GM19035 (cell line): ENCODE results near the gene C19orf25.
"Not testable (repeated sequence)": the region's sequence is repeated elsewhere in the genome, so short reads cannot be mapped to it uniquely, and the experiment has no call there.

Experiments
- ATAC-seq: cut with Tn5 transposase; IDR thresholded peaks from one replicate; pipeline ENCODE4 v1.9.1; 2021; ENCODE audit not compliant: unreplicated experiment

C19orf25 gene

DNA sequence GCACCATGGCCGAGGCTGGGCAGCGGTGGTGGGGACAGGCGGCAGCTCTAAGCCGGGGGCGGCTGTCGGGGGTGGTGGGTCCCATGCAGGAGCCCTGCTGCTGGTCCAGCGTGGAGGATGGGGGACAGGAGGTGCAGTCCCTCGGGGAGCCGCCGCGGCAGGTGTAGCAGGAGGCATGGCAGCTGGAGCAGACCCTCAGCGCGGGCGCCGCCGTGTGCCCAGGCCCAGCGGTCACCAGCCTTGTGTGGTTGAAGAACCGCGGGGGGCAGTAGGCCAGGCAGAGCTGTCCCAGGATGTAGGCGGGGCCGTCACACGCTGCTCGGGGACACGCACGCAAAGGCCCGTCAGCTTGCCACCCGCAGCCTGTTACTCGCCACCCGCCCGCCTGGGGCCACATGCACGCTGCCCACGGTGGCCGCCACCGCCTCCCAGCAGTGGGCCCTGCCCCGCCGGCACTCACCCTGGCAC is 2.9 kb upstream of the C19orf25 start:
- no peak for ATAC-seq

DNA sequence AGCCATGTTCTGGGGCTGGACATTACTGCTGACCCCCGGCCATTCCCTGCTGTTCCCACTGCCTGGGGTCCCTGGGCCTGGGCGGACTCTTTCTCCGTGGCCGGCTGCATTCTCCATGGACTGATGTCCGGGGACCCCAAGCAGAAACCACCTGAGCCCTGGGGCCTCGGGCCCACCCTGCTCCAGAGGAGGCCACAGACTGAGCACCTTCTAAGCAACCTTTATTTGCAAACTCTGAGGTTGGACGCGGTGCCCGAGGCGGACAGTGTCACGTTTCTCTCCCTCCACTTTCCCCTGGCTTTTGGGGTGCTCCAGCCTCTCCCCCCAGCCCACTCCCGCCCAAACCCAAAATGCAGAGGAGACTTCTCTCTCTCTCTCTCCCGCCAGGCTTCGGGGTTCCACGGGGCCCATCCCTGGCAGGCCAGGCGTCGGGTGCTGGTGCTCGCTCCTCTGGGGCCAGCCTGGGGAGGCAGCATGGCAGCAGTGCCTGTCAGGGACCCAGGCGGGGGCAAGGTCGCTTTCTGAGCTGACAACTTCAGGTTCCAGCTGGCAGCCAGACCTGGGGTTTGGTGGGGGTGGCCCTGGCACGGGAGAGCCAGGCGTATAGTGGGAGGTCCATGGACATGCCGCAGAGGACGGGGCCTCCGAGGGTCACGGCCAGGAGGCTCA is 2.3 kb upstream of the C19orf25 start:
- no peak for ATAC-seq

DNA sequence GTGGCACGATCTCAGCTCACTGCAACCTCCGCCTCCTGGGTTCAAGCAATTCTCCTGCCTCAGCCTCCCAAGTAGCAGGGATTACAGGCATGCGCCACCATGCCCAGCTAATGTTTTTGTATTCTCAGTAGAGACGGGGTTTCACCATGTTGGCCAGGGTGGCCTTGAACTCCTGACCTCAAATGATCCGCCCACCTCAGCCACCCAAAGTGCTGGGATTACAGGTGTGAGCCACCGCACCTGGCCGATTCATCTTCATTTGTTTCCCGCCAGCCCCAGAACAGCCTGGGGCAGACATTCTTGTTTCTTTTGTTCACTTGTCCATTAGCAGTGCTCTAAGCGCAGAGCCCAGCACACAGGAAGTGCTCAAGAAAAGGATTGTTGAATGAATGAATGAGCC is 2.0 kb downstream of the C19orf25 start:
- not testable (repeated sequence) for ATAC-seq

DNA sequence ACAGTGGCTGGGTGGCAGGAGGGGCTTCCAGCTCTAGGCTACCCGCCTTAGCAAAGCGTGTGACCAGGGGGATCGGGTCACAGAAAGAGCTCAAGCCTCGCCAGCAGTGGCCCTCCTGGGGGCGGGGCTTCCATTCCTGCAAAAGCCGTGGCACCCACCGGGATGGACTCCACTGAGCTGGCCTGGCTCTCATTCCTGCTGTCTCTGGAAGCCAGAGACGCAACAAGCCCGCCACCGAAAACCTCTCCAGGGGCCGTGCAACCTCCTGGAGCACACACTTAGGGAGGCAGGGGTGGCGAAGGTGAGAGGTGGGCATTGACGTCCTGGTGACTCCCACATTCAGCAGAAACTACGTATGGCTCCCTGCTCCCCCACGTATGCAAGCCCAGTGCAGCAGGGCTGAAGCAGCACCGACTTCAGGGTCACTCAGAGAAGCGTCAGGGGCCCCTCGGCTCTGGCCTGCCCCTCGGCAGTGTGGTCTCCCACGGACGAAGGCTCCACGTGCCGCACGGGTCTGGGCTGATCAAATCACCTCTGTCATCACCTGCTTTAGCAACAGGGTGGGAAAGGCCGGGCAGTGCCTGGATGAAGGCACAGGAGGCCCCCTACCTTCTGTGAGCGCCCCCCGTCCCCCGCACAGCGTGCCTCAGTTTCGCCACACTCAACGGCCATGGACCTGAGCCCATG is 3.1 kb downstream of the C19orf25 start:
- ATAC-seq, result no peak

DNA sequence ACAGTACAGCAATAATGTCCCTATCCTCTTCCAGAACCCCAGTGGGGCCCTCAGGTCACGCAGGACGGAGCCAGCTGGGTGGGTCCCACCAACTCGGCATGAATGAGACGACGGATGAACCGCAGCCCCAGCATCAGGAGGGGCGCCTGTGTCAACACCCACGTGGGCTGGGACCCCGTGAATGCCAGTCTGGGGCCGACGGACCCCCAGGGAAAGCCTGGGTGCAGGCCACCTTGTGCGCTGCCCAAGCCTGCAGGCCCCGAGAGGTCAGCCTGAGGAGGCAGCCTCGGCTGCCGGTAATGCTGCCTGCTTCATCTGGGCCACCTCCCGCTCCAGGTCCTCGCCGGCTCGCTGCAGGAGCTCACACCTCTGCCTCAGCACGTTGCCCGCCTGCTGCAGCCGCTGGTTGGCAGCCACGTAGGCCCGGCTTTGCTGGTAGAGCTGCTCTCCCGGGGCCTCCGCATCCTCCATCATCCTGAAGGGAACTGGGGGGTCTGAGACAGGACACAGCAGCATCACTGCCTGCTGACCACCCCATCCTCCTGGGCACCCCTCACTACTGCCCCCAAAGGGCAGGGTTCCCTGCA is 4.2 kb downstream of the C19orf25 start:
- ATAC-seq, result no peak

DNA sequence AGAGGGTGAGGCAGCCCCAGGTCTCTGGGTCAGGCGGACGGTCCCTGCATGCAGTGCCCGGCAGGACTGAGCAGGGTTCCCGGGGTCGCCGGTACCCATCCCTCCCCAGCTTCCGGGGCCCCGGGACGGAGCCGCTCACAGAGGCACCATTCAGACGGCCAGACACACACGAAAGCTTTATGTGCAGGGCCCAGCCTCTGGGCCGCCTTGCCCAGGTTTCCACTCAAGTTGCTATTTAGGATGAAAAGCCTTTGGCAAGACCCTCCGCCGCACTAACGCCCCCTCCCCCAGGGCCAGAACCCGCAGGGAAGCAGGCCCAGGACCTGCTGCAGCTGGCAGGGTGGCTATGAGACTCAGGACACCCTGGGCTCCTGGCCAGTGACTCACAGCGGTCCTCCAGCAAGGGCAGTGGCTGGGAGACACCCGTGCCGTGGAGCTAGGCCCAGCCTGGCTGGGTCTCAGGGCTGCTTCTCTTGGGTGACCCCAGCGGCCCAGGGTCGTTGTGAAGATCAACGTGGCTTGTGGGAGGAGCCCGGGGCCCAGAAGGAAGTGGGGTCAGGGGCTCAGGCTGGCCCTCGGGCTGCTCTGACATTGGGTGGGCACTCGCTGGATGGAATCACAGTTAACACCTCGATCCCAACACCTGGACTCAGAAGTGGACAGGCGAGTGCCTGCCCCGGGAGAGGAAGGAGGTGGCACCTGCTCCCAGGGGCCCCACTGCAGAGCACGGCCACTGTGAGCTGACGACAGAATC is 4.8 kb downstream of the C19orf25 start:
- no peak for ATAC-seq

DNA sequence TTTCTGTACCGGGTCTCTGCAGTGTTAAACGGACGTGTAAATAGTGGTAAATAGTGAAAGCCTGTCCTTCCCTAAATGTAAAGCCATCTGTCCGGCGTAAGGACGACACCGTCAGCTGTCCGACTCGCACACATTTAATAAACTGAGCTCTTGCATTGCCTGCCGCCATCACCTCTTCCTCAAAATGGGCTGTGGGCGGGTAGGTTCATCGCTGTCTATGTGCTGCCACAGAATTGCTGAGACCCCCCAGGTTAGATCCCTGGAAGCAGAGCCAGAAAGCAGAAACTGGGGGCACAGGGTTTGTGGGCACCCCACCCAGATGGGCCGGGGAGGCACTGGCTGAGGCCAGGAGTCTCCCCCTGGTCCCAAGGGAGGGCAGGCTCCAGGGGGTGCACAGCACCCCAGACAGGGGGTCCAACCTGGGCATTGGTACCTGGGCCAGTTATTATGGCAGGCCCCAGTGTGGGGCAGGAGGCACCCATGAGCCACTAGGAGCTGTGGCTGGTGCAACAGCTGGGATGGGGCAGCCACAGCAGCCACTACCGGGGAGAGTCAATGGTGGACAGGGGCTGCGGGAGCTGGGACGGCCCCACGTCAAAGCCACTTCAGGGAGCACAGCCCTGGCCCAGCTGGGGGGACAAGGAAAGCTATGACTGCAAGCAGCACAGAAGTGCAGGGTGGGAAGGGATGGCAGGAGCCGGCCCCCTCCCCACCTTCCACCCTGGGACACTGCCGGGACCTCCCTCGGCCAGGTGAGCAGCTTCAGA is 5.7 kb downstream of the C19orf25 start:
- ATAC-seq, result no peak

DNA sequence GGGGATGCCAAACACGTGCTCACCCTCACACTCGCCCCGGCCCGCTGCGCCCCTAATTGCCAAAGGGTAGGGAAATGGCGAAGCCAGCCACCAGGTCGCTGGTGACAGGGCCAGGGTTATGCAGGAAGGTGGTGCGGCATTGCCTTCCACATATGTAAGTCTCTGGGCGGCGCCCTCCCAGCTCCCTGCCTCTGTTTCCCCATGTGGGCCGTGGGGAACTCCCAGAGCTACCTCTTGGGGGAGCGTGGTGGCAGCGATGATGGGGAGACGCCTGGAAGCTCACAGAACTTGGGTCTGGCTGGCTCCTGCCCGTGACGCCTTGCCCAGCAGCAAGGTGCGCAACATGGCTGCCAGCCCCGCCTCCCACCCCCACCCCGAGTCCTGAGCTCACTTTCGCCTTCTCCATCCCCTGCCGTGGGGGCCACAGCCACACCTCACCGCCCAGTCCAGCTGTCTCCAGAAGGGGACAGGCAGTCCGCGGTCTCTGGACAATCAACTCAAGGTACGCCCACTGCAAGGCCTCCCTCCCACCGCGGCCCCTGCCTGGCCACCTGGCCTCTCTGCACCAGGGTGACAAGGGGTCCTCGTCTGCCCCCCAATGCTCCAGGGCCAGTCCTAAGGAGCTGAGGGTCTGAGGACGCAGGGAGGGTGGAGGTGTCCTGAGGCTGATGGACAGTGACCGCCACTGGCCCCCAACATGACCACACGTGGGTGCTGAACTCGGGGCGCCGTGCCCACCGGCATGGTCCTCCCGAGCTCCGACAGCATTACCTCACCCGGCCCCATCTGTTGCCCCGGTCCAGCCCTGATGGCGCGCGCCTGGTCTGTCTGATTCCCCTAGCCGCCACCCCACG is 6.6 kb downstream of the C19orf25 start:
- ATAC-seq, result no peak

DNA sequence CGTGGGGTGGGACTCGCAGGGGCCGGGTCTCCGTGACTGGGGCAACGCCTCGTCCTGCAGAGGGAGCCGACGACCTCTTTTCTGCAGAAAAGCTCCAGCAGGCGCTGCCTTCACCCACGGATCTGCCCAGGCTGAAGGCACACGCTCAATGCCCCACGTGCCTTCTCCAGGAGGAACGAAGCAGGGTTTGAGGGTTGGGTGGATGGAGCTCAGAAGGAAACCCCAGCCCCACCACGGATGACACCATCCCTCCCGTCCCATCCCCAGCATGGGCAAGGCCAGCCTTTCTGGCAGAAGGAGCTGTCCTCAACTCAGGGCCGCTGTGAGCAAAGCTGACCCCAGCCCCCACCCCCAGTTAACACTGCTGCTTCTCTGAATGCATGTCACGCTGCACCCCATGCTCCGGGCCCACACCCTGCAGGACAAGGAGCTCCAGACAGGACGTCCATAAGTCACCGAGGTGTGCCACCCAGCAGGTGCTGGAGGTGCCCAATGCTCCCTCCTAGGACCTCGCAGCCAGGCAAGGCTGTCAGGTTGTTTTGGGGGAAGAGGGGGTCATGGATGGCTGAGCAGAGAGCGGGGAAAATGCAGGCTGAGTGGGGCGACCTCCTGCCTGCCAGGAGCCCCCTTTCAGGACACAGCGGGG is 7.4 kb downstream of the C19orf25 start:
- no peak for ATAC-seq

DNA sequence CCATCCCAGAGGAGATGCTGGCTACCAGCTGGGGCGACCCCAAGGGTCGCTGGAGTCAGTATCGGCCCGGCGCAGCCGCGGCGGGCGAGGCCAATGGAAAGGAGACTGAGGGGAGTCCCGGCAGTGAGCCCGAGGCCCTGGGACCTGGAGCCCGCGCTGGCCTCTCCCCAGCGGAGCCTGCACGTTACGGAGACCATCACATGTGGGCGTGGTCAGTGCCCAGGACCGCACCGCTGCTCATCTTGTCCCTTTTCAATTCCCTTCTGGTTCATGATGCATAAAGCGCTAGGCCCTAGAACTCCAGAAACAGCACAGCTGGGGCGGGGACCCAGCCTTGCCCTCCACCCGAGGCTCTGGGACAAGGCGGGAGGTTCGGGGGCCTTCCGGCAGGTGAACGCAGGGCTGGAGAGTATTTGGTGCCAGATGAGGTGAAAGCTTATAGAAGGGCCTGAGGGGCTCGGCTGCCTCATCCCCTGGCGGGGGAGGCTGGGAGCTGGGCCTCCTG is 8.0 kb downstream of the C19orf25 start:
- no peak for ATAC-seq

DNA sequence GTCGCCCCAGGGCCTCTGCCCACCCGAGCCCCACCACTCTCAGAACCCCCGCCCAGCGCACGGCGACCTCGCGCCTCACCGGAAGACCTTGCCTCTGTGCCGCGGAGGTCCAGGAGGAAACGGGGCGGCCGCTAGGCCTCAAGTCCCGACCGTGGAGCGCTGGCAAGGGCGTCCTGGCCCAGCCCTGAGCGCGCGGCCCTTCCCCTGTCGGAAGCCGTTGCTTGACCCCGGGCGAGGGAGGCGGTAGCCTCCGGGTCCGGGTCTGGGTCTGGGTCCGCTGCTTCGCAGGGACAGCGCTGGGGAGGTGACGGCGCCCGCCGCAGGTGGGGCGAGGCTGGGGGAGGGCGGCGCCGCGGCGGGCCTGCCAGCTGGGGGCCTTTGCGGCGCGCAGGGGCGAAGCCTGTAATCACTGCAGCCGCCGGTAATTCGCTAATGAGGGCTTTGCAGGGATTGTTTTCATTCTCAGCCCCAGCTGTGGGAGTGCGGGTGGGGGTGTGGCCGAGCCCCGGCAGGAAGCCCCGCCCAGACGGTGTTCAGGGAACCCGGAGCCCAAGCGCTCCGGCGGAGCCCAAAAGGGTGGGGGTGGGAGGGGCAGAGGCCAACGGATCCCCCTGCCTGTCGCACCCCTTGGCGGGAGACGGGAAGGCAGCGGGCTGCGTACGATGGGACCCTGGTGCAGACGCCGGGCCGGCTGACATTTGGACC is 8.6 kb downstream of the C19orf25 start:
- ATAC-seq, result no peak

DNA sequence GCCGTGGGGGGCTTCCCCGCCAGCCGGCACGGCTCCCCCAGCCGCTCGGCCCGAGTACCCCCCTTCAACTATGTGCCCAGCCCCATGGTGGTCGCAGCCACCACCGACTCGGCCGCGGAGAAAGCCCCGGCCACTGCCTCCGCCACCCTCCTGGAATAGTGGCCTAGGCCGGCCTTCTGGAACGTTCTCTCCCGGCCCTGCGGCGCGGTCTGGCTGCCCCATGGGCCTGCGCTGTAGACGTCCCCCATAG is 9.0 kb downstream of the C19orf25 start:
- ATAC-seq, result no peak

DNA sequence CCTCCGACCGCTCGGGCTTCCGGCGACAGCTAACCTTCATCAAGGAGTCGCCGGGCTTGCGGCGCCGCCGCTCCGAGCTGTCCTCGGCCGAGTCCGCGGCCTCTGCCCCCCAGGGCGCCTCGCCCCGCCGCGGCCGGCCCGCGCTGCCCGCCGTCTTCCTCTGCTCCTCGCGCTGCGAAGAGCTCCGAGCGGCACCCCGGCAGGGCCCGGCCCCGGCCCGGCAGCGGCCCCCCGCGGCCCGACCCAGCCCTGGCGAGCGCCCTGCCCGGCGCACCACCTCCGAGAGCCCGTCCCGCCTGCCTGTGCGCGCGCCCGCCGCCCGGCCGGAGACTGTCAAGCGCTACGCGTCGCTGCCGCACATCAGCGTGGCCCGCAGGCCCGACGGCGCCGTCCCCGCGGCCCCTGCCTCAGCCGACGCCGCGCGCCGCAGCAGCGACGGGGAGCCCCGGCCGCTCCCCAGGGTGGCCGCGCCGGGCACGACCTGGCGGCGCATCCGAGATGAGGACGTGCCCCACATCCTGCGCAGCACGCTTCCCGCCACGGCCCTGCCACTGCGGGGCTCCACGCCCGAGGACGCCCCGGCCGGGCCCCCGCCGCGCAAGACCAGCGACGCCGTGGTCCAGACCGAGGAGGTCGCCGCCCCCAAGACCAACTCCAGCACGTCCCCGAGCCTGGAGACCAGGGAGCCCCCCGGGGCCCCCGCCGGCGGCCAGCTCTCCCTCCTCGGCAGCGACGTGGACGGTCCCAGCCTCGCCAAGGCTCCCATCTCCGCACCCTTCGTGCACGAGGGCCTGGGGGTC is 9.6 kb downstream of the C19orf25 start:
- ATAC-seq, result no peak

DNA sequence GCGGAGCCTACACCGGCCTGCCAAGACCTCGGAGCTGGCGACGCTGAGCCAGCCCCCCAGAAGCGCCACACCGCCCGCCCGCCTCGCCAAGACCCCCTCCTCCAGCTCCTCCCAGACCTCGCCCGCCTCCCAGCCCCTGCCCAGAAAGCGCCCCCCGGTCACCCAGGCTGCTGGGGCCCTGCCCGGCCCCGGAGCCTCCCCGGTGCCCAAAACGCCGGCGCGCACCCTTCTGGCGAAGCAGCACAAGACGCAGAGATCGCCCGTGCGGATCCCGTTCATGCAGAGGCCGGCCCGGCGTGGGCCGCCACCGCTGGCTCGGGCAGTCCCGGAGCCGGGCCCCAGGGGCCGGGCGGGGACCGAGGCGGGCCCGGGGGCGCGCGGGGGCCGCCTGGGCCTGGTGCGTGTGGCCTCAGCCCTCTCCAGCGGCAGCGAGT is 10.2 kb downstream of the C19orf25 start:
- ATAC-seq, result no peak

DNA sequence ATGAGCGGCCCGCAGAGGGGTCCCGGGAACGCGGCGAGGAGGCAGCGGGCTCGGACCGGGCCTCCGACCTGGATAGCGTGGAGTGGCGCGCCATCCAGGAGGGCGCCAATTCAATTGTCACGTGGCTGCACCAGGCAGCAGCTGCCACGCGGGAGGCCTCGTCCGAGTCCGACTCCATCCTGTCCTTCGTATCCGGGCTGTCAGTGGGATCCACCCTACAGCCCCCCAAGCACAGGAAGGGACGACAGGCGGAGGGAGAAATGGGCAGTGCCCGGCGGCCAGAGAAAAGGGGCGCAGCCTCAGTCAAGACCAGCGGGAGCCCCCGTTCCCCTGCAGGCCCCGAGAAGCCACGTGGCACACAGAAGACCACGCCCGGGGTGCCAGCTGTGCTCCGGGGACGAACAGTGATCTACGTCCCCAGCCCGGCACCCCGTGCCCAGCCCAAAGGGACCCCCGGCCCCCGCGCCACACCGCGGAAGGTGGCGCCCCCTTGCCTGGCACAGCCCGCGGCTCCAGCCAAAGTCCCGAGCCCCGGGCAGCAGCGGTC is 10.7 kb downstream of the C19orf25 start:
- ATAC-seq, result no peak

DNA sequence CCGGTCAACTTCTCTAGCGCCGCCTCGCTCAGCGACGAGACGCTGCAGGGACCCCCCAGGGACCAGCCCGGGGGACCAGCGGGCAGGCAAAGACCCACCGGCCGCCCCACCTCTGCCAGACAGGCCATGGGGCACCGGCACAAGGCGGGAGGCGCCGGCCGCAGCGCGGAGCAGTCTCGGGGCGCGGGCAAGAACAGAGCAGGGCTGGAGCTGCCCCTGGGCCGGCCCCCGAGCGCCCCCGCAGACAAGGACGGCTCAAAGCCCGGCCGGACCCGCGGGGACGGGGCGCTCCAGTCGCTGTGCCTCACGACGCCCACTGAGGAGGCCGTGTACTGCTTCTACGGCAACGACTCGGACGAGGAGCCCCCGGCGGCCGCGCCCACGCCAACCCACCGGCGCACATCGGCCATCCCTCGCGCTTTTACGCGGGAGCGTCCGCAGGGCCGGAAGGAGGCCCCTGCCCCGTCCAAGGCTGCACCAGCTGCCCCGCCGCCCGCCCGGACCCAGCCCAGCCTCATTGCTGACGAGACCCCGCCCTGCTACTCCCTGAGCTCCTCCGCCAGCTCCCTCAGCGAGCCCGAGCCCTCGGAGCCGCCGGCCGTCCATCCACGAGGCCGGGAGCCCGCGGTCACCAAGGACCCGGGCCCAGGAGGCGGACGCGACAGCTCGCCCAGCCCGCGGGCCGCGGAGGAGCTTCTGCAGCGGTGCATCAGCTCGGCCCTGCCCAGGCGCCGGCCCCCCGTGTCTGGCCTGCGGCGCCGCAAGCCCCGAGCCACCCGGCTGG is 11.3 kb downstream of the C19orf25 start:
- ATAC-seq, result no peak

DNA sequence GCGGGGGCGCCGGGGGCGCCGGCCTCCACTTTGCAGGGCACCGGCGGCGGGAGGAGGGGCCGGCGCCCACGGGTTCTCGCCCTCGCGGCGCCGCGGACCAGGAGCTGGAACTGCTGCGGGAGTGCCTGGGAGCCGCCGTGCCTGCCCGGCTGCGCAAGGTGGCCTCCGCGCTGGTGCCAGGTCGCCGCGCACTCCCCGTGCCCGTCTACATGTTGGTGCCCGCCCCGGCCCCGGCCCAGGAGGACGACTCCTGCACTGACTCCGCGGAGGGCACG is 11.9 kb downstream of the C19orf25 start:
- ATAC-seq, result no peak
